Measurements from ENCODE around the gene NKD1.

The NKD1 gene

GRCh38 chr16:50613964-50614474 lies 65.8 kb downstream of the NKD1 start:
- Mint-ChIP-seq H3K27ac (no peak overlapping the region), H3K27me3 (peaks cover 11% of the 10 kb centered on the region), H3K4me1 (ENCODE audit: low read depth) (peaks cover 37% of the 10 kb centered on the region), H3K4me3 (no peak overlapping the region), H3K36me3 (ENCODE audit: low read depth) (no peaks in the 10 kb centered on the region), H3K9me3 (no peaks in the 10 kb centered on the region)
- intact Hi-C loops (cut with micrococcal nuclease): no loop called here

GRCh38 chr16:50614955-50615724 lies 66.9 kb downstream of the NKD1 start:
- peaks cover 11% of the 10 kb centered on the region for H3K27me3 Mint-ChIP-seq
- no peaks in the 10 kb centered on the region for H3K36me3 Mint-ChIP-seq (ENCODE audit: low read depth)
- no peak overlapping the region for H3K4me3 Mint-ChIP-seq
- intact Hi-C loops (cut with micrococcal nuclease): no loop called here
- H3K27ac Mint-ChIP-seq: no peak overlapping the region
- peaks cover 40% of the 10 kb centered on the region for H3K4me1 Mint-ChIP-seq (ENCODE audit: low read depth)
- H3K9me3 Mint-ChIP-seq: no peaks in the 10 kb centered on the region

- intact Hi-C loops (cut with micrococcal nuclease): no loop called here
- Mint-ChIP-seq H3K27me3 (peaks cover 11% of the 10 kb centered on the region), H3K9me3 (no peaks in the 10 kb centered on the region), H3K36me3 (ENCODE audit: low read depth) (no peaks in the 10 kb centered on the region), H3K4me1 (ENCODE audit: low read depth) (peaks cover 36% of the 10 kb centered on the region), H3K4me3 (no peak overlapping the region), H3K27ac (no peak overlapping the region)
Observed at GRCh38 chr16:50615891-50616290, 67.7 kb downstream of the NKD1 start.

- no peak overlapping the region for H3K4me3 Mint-ChIP-seq
- no peak overlapping the region for H3K27ac Mint-ChIP-seq
- H3K27me3 Mint-ChIP-seq: peaks cover 11% of the 10 kb centered on the region
- H3K9me3 Mint-ChIP-seq: no peaks in the 10 kb centered on the region
- peaks cover 31% of the 10 kb centered on the region for H3K4me1 Mint-ChIP-seq (ENCODE audit: low read depth)
- intact Hi-C loops (cut with micrococcal nuclease): no loop called here
- H3K36me3 Mint-ChIP-seq (ENCODE audit: low read depth): no peaks in the 10 kb centered on the region
Observed at GRCh38 chr16:50616386-50616785, 68.2 kb downstream of the NKD1 start.

- H3K4me1 Mint-ChIP-seq (ENCODE audit: low read depth): peaks cover 25% of the 10 kb centered on the region
- H3K27ac Mint-ChIP-seq: no peak overlapping the region
- intact Hi-C loops (cut with micrococcal nuclease): no loop called here
- peaks cover 11% of the 10 kb centered on the region for H3K27me3 Mint-ChIP-seq
- no peak overlapping the region for H3K4me3 Mint-ChIP-seq
- H3K36me3 Mint-ChIP-seq (ENCODE audit: low read depth): no peaks in the 10 kb centered on the region
- H3K9me3 Mint-ChIP-seq: no peaks in the 10 kb centered on the region
Observed at GRCh38 chr16:50616883-50617645, 68.9 kb downstream of the NKD1 start.

- Mint-ChIP-seq H3K4me3 (no peak overlapping the region), H3K4me1 (ENCODE audit: low read depth) (peaks cover 18% of the 10 kb centered on the region), H3K27ac (no peak overlapping the region), H3K9me3 (no peaks in the 10 kb centered on the region), H3K27me3 (peaks cover 9% of the 10 kb centered on the region), H3K36me3 (ENCODE audit: low read depth) (no peaks in the 10 kb centered on the region)
- intact Hi-C loops (cut with micrococcal nuclease): no loop called here
Observed at GRCh38 chr16:50617646-50618184, 69.5 kb downstream of the NKD1 start.

- H3K27me3 Mint-ChIP-seq: peaks cover 4% of the 10 kb centered on the region
- intact Hi-C loops (cut with micrococcal nuclease): no loop called here
Observed at GRCh38 chr16:50618238-50618918, 70.2 kb downstream of the NKD1 start.

GRCh38 chr16:50619702-50620491 lies 71.7 kb downstream of the NKD1 start:
- H3K27ac Mint-ChIP-seq: no peak overlapping the region
- H3K36me3 Mint-ChIP-seq (ENCODE audit: low read depth): no peaks in the 10 kb centered on the region
- no peaks in the 10 kb centered on the region for H3K9me3 Mint-ChIP-seq
- no peak overlapping the region for H3K4me3 Mint-ChIP-seq
- peaks cover 11% of the 10 kb centered on the region for H3K4me1 Mint-ChIP-seq (ENCODE audit: low read depth)
- H3K27me3 Mint-ChIP-seq: peaks cover under 1% of the 10 kb centered on the region
- intact Hi-C loops (cut with micrococcal nuclease): no loop called here

More at GRCh38 chr16:50618238-50618918, 70.2 kb downstream of the NKD1 start:
- Mint-ChIP-seq H3K36me3 (ENCODE audit: low read depth) (no peaks in the 10 kb centered on the region), H3K27ac (no peak overlapping the region), H3K9me3 (no peaks in the 10 kb centered on the region), H3K4me1 (ENCODE audit: low read depth) (peaks cover 12% of the 10 kb centered on the region), H3K4me3 (no peak overlapping the region)

- Mint-ChIP-seq H3K36me3 (ENCODE audit: low read depth) (no peaks in the 10 kb centered on the region), H3K27me3 (no peaks in the 10 kb centered on the region), H3K4me3 (no peak overlapping the region), H3K27ac (no peak overlapping the region), H3K4me1 (ENCODE audit: low read depth) (peaks cover 5% of the 10 kb centered on the region), H3K9me3 (no peaks in the 10 kb centered on the region)
- intact Hi-C loops (cut with micrococcal nuclease): no loop called here
Observed at GRCh38 chr16:50620646-50621451, 72.7 kb downstream of the NKD1 start.

- Mint-ChIP-seq H3K4me3 (no peak overlapping the region), H3K27me3 (peaks cover 2% of the 10 kb centered on the region), H3K27ac (no peak overlapping the region), H3K9me3 (no peaks in the 10 kb centered on the region), H3K4me1 (ENCODE audit: low read depth) (peaks cover 8% of the 10 kb centered on the region), H3K36me3 (ENCODE audit: low read depth) (no peaks in the 10 kb centered on the region)
- intact Hi-C loops (cut with micrococcal nuclease): no loop called here
Observed at GRCh38 chr16:50621452-50621792, 73.2 kb downstream of the NKD1 start.

GRCh38 chr16:50622029-50622428 lies 73.8 kb downstream of the NKD1 start:
- no peaks in the 10 kb centered on the region for H3K9me3 Mint-ChIP-seq
- peaks cover 15% of the 10 kb centered on the region for H3K4me1 Mint-ChIP-seq (ENCODE audit: low read depth)
- H3K27me3 Mint-ChIP-seq: peaks cover 2% of the 10 kb centered on the region
- H3K4me3 Mint-ChIP-seq: no peak overlapping the region
- no peak overlapping the region for H3K27ac Mint-ChIP-seq
- intact Hi-C loops (cut with micrococcal nuclease): no loop called here
- no peaks in the 10 kb centered on the region for H3K36me3 Mint-ChIP-seq (ENCODE audit: low read depth)

- Mint-ChIP-seq H3K27me3 (peaks cover 6% of the 10 kb centered on the region), H3K9me3 (no peaks in the 10 kb centered on the region), H3K36me3 (ENCODE audit: low read depth) (no peaks in the 10 kb centered on the region), H3K4me3 (no peak overlapping the region), H3K4me1 (ENCODE audit: low read depth) (peaks cover 21% of the 10 kb centered on the region), H3K27ac (no peak overlapping the region)
- intact Hi-C loops (cut with micrococcal nuclease): no loop called here
Observed at GRCh38 chr16:50622643-50623369, 74.6 kb downstream of the NKD1 start.
